22Rv1 (cell line): ENCODE measurements around the gene ZNF81.

Experiments
- CTCF ChIP-seq: fragments of 450-650 bp; IDR thresholded peaks from 2 replicates; pipeline ENCODE4 v1.5.1; 2017; ENCODE audit warnings: mild to moderate bottlenecking
- ZFX ChIP-seq: fragments of 450-650 bp; IDR thresholded peaks from 2 replicates; pipeline ENCODE4 v1.6.1; 2017; ENCODE audit warnings: antibody characterized with exemption, borderline replicate concordance

DNA sequence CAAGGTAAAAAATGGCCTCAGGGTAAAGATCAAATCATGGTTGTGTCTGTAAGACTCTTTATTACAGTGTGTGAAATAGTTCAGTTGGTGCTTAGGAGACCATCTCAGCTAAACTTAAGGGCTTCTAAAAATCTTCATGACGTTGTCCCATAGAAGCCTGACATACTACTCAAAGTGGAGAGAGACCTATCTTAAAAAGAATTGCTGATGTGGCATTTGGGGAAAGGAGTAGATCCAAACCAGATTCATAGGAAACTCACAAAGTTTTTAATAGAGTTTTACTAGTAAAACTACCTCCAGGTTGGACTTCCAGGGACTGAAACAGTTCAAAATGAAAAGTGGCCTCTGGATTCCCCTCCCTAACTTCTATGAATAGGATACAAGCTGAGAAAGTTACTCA lies 81.6 kb downstream of the ZNF81 start:
- TF ChIP-seq CTCF, result no peak
- TF ChIP-seq ZFX, result no peak
